ENCODE measurements around the gene CEP83. TPM values are rescaled to one million over a fixed set of nuclear protein-coding genes. Genes with fewer than 3 reads are reported as not detected.

The CEP83 gene
- total and polyA plus RNA-seq, 2 donors (not counting 1 experiment from before 2014, with no cell fraction given): 7.8 to 13.5 TPM

DNA sequence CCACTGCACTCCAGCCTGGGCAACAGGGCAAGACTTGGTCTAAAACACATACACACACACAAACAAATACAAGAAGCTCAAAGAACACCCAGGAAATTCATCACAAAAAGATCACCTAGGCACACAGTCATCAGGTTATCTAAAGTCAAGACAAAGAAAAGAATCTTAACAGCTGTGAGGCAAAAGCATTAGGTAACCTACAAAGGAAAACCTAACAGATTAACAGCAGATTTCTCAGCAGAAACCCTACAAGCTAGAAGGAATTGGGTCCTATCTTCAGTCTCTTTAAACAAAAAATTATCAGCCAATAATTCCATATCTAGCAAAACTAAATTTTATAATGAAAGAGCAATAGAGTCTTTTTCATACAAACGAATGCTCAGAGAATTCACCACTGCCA is 22.4 kb downstream of the CEP83 start:
- no peak for TF ChIP-seq EZH2 (IDR thresholded peaks at IDR 0.05; ENCODE audit: low read length, missing control alignments)
- TF ChIP-seq CTCF (conservative IDR thresholded peaks at IDR 0.05 in 1 of 2, IDR thresholded peaks at IDR 0.05 in 1 of 2; ENCODE audit: low read depth in 1 of 2, low read length in 2 of 2): no peak
- Histone ChIP-seq H3K27me3 (ENCODE audit: control insufficient read depth, insufficient read depth, low read length) (no peaks in the 10 kb centered on the region), H3K4me2 (ENCODE audit: extremely low read depth, insufficient read depth, low read length) (no peak overlapping the region), H3K27ac (ENCODE audit: insufficient read depth, low read length) (no peak overlapping the region), H3K79me2 (ENCODE audit: control insufficient read depth, insufficient read depth, low read length) (no peaks in the 10 kb centered on the region), H3K9ac (ENCODE audit: insufficient read depth, low read length) (no peak overlapping the region), H3K4me3 (replicated peaks in 1 of 4; ENCODE audit: control extremely low read depth in 1 of 4, insufficient read depth in 1 of 4, low read depth in 3 of 4, low read length in 4 of 4) (no peak overlapping the region), H3K9me3 (ENCODE audit: control insufficient read depth, insufficient read depth, low read depth, low read length) (no peaks in the 10 kb centered on the region), H4K20me1 (ENCODE audit: control insufficient read depth, extremely low read depth, insufficient read depth, low read length) (no peaks in the 10 kb centered on the region), H2AFZ (ENCODE audit: low read length) (no peak overlapping the region), H3K36me3 (ENCODE audit: control insufficient read depth, insufficient read depth, low read length) (no peaks in the 10 kb centered on the region), H3K4me1 (ENCODE audit: control insufficient read depth, extremely low read depth, insufficient read depth, low read length) (no peaks in the 10 kb centered on the region)
- no peak for DNase-seq (ENCODE audit: low read depth in 2 of 2)

GRCh38 chr12:94435511-94435927 is 24.1 kb downstream of the CEP83 start:
- Histone ChIP-seq H3K27ac (ENCODE audit: insufficient read depth, low read length) (no peak overlapping the region), H2AFZ (ENCODE audit: low read length) (no peak overlapping the region), H3K9ac (ENCODE audit: insufficient read depth, low read length) (no peak overlapping the region), H3K4me1 (ENCODE audit: control insufficient read depth, extremely low read depth, insufficient read depth, low read length) (no peaks in the 10 kb centered on the region), H4K20me1 (ENCODE audit: control insufficient read depth, extremely low read depth, insufficient read depth, low read length) (no peaks in the 10 kb centered on the region), H3K4me2 (ENCODE audit: extremely low read depth, insufficient read depth, low read length) (peak overlapping the region; percentile 15), H3K4me3 (replicated peaks in 1 of 4; ENCODE audit: control extremely low read depth in 1 of 4, insufficient read depth in 1 of 4, low read depth in 3 of 4, low read length in 4 of 4) (no peak overlapping the region), H3K36me3 (ENCODE audit: control insufficient read depth, insufficient read depth, low read length) (no peaks in the 10 kb centered on the region), H3K9me3 (ENCODE audit: control insufficient read depth, insufficient read depth, low read depth, low read length) (no peaks in the 10 kb centered on the region), H3K79me2 (ENCODE audit: control insufficient read depth, insufficient read depth, low read length) (no peaks in the 10 kb centered on the region), H3K27me3 (ENCODE audit: control insufficient read depth, insufficient read depth, low read length) (no peaks in the 10 kb centered on the region)
- peak in 1 of 2 donors; percentile 9 for DNase-seq (ENCODE audit: low read depth in 2 of 2)
- TF ChIP-seq EZH2 (IDR thresholded peaks at IDR 0.05; ENCODE audit: low read length, missing control alignments): no peak
- no peak for TF ChIP-seq CTCF (conservative IDR thresholded peaks at IDR 0.05 in 1 of 2, IDR thresholded peaks at IDR 0.05 in 1 of 2; ENCODE audit: low read depth in 1 of 2, low read length in 2 of 2)

- H3K4me1 ChIP-seq (ENCODE audit: control insufficient read depth, extremely low read depth, insufficient read depth, low read length): no peaks in the 10 kb centered on the region
- no peak overlapping the region for H3K9ac ChIP-seq (ENCODE audit: insufficient read depth, low read length)
- no peak overlapping the region for H2AFZ ChIP-seq (ENCODE audit: low read length)
- TF ChIP-seq EZH2 (IDR thresholded peaks at IDR 0.05; ENCODE audit: low read length, missing control alignments) (no peak), CTCF (conservative IDR thresholded peaks at IDR 0.05 in 1 of 2, IDR thresholded peaks at IDR 0.05 in 1 of 2; ENCODE audit: low read depth in 1 of 2, low read length in 2 of 2) (no peak)
- no peak overlapping the region for H3K27ac ChIP-seq (ENCODE audit: insufficient read depth, low read length)
- no peaks in the 10 kb centered on the region for H4K20me1 ChIP-seq (ENCODE audit: control insufficient read depth, extremely low read depth, insufficient read depth, low read length)
- peak in 1 of 2 donors; percentile 43 for DNase-seq (ENCODE audit: low read depth in 2 of 2)
- H3K4me3 ChIP-seq (replicated peaks in 1 of 4; ENCODE audit: control extremely low read depth in 1 of 4, insufficient read depth in 1 of 4, low read depth in 3 of 4, low read length in 4 of 4): no peak overlapping the region
- no peaks in the 10 kb centered on the region for H3K9me3 ChIP-seq (ENCODE audit: control insufficient read depth, insufficient read depth, low read depth, low read length)
- no peaks in the 10 kb centered on the region for H3K36me3 ChIP-seq (ENCODE audit: control insufficient read depth, insufficient read depth, low read length)
- H3K27me3 ChIP-seq (ENCODE audit: control insufficient read depth, insufficient read depth, low read length): no peaks in the 10 kb centered on the region
- no peak overlapping the region for H3K4me2 ChIP-seq (ENCODE audit: extremely low read depth, insufficient read depth, low read length)
- peaks cover 7% of the 10 kb centered on the region for H3K79me2 ChIP-seq (ENCODE audit: control insufficient read depth, insufficient read depth, low read length)
Observed at GRCh38 chr12:94434171-94434570, 25.5 kb downstream of the CEP83 start.

Data from fibroblast of lung (primary cell).